Mesendoderm (in vitro differentiated cells): ENCODE measurements around the gene DLD.
"Not testable (repeated sequence)": the region's sequence is repeated elsewhere in the genome, so short reads cannot be mapped to it uniquely, and the experiment has no call there.

Experiments used
- DNase-seq: peaks from one replicate; pipeline ENCODE4 v3.0.0; 2013
- H2AK5ac ChIP-seq: 2 replicates; pipeline ENCODE4 v1.6.1; 2013; ENCODE audit warnings: low read length, inconsistent platforms
- H2BK120ac ChIP-seq: 2 replicates; pipeline ENCODE4 v1.6.1; 2013; ENCODE audit warnings: low read depth, mild to moderate bottlenecking, low read length, moderate library complexity, mixed read lengths
- H2BK15ac ChIP-seq: replicated peaks from 2 replicates; pipeline ENCODE4 v1.6.1; 2013; ENCODE audit warnings: low read depth, mild to moderate bottlenecking, moderate library complexity
- H2BK5ac ChIP-seq: 2 replicates; pipeline ENCODE4 v1.6.1; 2013; ENCODE audit warnings: low read length, inconsistent platforms
- H3K18ac ChIP-seq: 2 replicates; pipeline ENCODE4 v1.6.1; 2013; ENCODE audit warnings: mild to moderate bottlenecking, low read length, mixed read lengths
- H3K23ac ChIP-seq: one replicate; pipeline ENCODE4 v1.6.1; 2013; ENCODE audit warnings: low read length
- H3K27ac ChIP-seq: 2 replicates; pipeline ENCODE4 v1.5.1; 2013; ENCODE audit warnings: low read depth, mild to moderate bottlenecking, inconsistent platforms, low read length, moderate library complexity
- H3K27me3 ChIP-seq: 2 replicates; pipeline ENCODE4 v1.6.1; 2013; ENCODE audit warnings: low read length, control low read depth, mild to moderate bottlenecking, inconsistent platforms; ENCODE audit not compliant: insufficient read depth, poor library complexity
- H3K36me3 ChIP-seq: 2 replicates; pipeline ENCODE4 v1.6.1; 2013; ENCODE audit warnings: low read length, inconsistent platforms; ENCODE audit not compliant: control insufficient read depth, insufficient read depth
- H3K4ac ChIP-seq: one replicate; pipeline ENCODE4 v1.6.1; 2013; ENCODE audit warnings: low read depth, mild to moderate bottlenecking, low read length, moderate library complexity
- H3K4me1 ChIP-seq: 2 replicates; pipeline ENCODE4 v1.6.1; 2013; ENCODE audit warnings: low read depth, low read length, inconsistent platforms; ENCODE audit not compliant: control insufficient read depth
- H3K4me2 ChIP-seq: 2 replicates; pipeline ENCODE4 v1.6.1; 2013; ENCODE audit warnings: low read length
- H3K4me3 ChIP-seq: 2 replicates; pipeline ENCODE4 v1.5.1; 2013; ENCODE audit warnings: mild to moderate bottlenecking, low read length
- H3K56ac ChIP-seq: one replicate; pipeline ENCODE4 v1.6.1; 2013; ENCODE audit warnings: low read length
- H3K79me1 ChIP-seq: 2 replicates; pipeline ENCODE4 v1.6.1; 2013; ENCODE audit warnings: low read length, inconsistent platforms
- H3K79me2 ChIP-seq: 2 replicates; pipeline ENCODE4 v1.6.1; 2013; ENCODE audit warnings: mild to moderate bottlenecking, low read length; ENCODE audit not compliant: control insufficient read depth, insufficient read depth
- H3K9ac ChIP-seq: 2 replicates; pipeline ENCODE4 v1.6.1; 2013; ENCODE audit warnings: low read length, inconsistent platforms
- H4K5ac ChIP-seq: one replicate; pipeline ENCODE4 v1.6.1; 2013; ENCODE audit warnings: low read length
- H4K8ac ChIP-seq: one replicate; pipeline ENCODE4 v1.6.1; 2013; ENCODE audit warnings: low read depth, mild to moderate bottlenecking, control low read depth, low read length, moderate library complexity
- WGBS: extraction: QIAGEN DNeasy Blood & Tissue Kit; methylation state at CpG from one replicate; pipeline ENCODE4 v1.1.7; 2013; ENCODE audit warnings: low lambda C conversion rate, missing lambda C conversion rate; ENCODE audit not compliant: insufficient coverage; ENCODE audit errors: extremely low coverage; 5-methylcytosine and 5-hydroxymethylcytosine counted together

DLD gene

GRCh38 chr7:107918948-107919347 is 28.0 kb downstream of the DLD start:
- Histone ChIP-seq H3K56ac (no peak overlapping the region), H4K5ac (no peak overlapping the region), H2AK5ac (no peak overlapping the region), H2BK120ac (no peak overlapping the region), H2BK15ac (no peak overlapping the region), H3K18ac (no peak overlapping the region), H3K27me3 (no peaks in the 10 kb centered on the region), H3K4me3 (no peak overlapping the region), H3K27ac (no peak overlapping the region), H2BK5ac (no peak overlapping the region), H3K9ac (no peak overlapping the region), H3K4me1 (no peaks in the 10 kb centered on the region), H3K79me1 (no peaks in the 10 kb centered on the region), H3K4ac (no peak overlapping the region), H3K79me2 (no peaks in the 10 kb centered on the region), H4K8ac (no peak overlapping the region), H3K36me3 (no peaks in the 10 kb centered on the region), H3K23ac (no peak overlapping the region), H3K4me2 (no peak overlapping the region)
- WGBS, result no CpG with 5 or more reads among the region's 2 CpGs
- no peak for DNase-seq

- no peak overlapping the region for H3K18ac ChIP-seq
- no peaks in the 10 kb centered on the region for H3K79me2 ChIP-seq
- no peak overlapping the region for H2BK5ac ChIP-seq
- no peaks in the 10 kb centered on the region for H3K4me1 ChIP-seq
- H3K79me1 ChIP-seq, result no peaks in the 10 kb centered on the region
- H3K27me3 ChIP-seq, result no peaks in the 10 kb centered on the region
- no peak for DNase-seq
- H3K4me3 ChIP-seq, result no peak overlapping the region
- H3K23ac ChIP-seq, result no peak overlapping the region
- H2AK5ac ChIP-seq, result no peak overlapping the region
- H3K4me2 ChIP-seq, result no peak overlapping the region
- no peak overlapping the region for H3K56ac ChIP-seq
- H3K4ac ChIP-seq, result no peak overlapping the region
- H2BK15ac ChIP-seq, result no peak overlapping the region
- H3K36me3 ChIP-seq, result peaks cover 1% of the 10 kb centered on the region
- no peak overlapping the region for H4K8ac ChIP-seq
- no peak overlapping the region for H3K27ac ChIP-seq
- no peak overlapping the region for H2BK120ac ChIP-seq
- WGBS, result no CpG with 5 or more reads among the region's 1 CpG
- H3K9ac ChIP-seq, result no peak overlapping the region
- H4K5ac ChIP-seq, result no peak overlapping the region
Measured at GRCh38 chr7:107920048-107920772, 29.2 kb downstream of the DLD start.

GRCh38 chr7:107921826-107922225 is 30.8 kb downstream of the DLD start:
- H3K4me1 ChIP-seq, H3K36me3 ChIP-seq: not testable (repeated sequence)

GRCh38 chr7:107922886-107923285 is 31.9 kb downstream of the DLD start:
- H3K23ac ChIP-seq, result no peak overlapping the region
- H3K27me3 ChIP-seq, result no peaks in the 10 kb centered on the region
- H3K18ac ChIP-seq, result no peak overlapping the region
- H3K9ac ChIP-seq, result no peak overlapping the region
- H2BK120ac ChIP-seq, result no peak overlapping the region
- no peak overlapping the region for H2BK5ac ChIP-seq
- H3K4me2 ChIP-seq, result no peak overlapping the region
- no peak overlapping the region for H3K27ac ChIP-seq
- no peak overlapping the region for H3K4me3 ChIP-seq
- H2AK5ac ChIP-seq, result no peak overlapping the region
- no peak for DNase-seq
- H3K79me1 ChIP-seq, result no peaks in the 10 kb centered on the region
- H3K56ac ChIP-seq, result no peak overlapping the region
- H3K36me3 ChIP-seq, result peaks cover 1% of the 10 kb centered on the region
- H3K4me1 ChIP-seq, result no peaks in the 10 kb centered on the region
- H4K5ac ChIP-seq, result no peak overlapping the region
- H4K8ac ChIP-seq, result no peak overlapping the region
- no peaks in the 10 kb centered on the region for H3K79me2 ChIP-seq
- no peak overlapping the region for H3K4ac ChIP-seq
- H2BK15ac ChIP-seq, result no peak overlapping the region
- WGBS, result no CpG with 5 or more reads among the region's 1 CpG

More at GRCh38 chr7:107921826-107922225, 30.8 kb downstream of the DLD start:
- not testable (repeated sequence) for H3K79me1 ChIP-seq, DNase-seq, H3K27me3 ChIP-seq, H3K79me2 ChIP-seq, H2BK120ac ChIP-seq, H3K56ac ChIP-seq, H3K27ac ChIP-seq, H2AK5ac ChIP-seq, H4K8ac ChIP-seq, H3K4me2 ChIP-seq, H4K5ac ChIP-seq, H3K18ac ChIP-seq, H3K9ac ChIP-seq, H2BK15ac ChIP-seq, H2BK5ac ChIP-seq, H3K4ac ChIP-seq, H3K23ac ChIP-seq, H3K4me3 ChIP-seq
- no CpG with 5 or more reads among the region's 2 CpGs for WGBS

GRCh38 chr7:107924841-107925504 is 34.0 kb downstream of the DLD start:
- no peak overlapping the region for H3K4ac ChIP-seq
- H3K18ac ChIP-seq, result no peak overlapping the region
- WGBS, result no CpG with 5 or more reads among the region's 5 CpGs
- no peak overlapping the region for H3K9ac ChIP-seq
- no peaks in the 10 kb centered on the region for H3K27me3 ChIP-seq
- H3K79me2 ChIP-seq, result no peaks in the 10 kb centered on the region
- H2BK120ac ChIP-seq, result no peak overlapping the region
- H3K27ac ChIP-seq, result no peak overlapping the region
- H4K8ac ChIP-seq, result no peak overlapping the region
- no peak overlapping the region for H2BK5ac ChIP-seq
- no peak overlapping the region for H2AK5ac ChIP-seq
- no peak overlapping the region for H3K4me2 ChIP-seq
- H3K23ac ChIP-seq, result no peak overlapping the region
- DNase-seq, result no peak
- H3K36me3 ChIP-seq, result peaks cover 1% of the 10 kb centered on the region
- H4K5ac ChIP-seq, result no peak overlapping the region
- H3K56ac ChIP-seq, result no peak overlapping the region
- H3K79me1 ChIP-seq, result no peaks in the 10 kb centered on the region
- H3K4me1 ChIP-seq, result no peaks in the 10 kb centered on the region
- no peak overlapping the region for H2BK15ac ChIP-seq
- H3K4me3 ChIP-seq, result no peak overlapping the region
